Activated CD4-positive, alpha-beta T cell treated with anti-CD3 and anti-CD28 coated beads, Interleukin-2, amount 50 U/mL, for 24 hours (primary cell): ENCODE data around the gene SMURF1.

Source experiments
- DNase-seq, 2 donors: peaks; one replicate each; pipeline ENCODE4 v3.0.0-alpha.2; 2020; ENCODE audit warnings: low read depth in 1 of 2, low spot score in 1 of 2

The SMURF1 gene

DNA sequence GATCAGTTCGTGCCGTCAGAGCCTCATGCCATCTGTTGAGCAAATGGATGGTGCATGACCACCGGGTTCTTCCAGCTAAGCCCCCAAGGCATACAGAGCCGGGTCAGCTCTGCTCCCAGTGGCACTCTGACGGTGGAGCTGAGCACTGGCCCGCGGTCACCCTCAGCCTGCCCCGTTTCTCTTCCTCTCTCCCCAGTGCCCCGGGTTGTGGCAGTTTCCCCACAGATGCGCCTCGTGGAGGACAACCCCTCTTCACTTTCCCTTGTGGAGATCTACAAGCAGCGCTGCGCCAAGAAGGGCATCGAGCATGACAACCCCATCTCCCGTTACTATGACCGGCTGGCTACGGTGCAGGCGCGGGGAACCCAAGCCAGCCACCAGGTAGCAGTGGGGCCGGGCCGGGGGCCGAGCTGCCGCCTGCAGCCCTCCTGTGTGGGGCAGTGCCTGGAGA lies 135.7 kb downstream of the SMURF1 start:
- no peak for DNase-seq

- DNase-seq = no peak
Measured at GRCh38 chr7:99006739-99007424, 137.0 kb downstream of the SMURF1 start.

GRCh38 chr7:99005776-99006175 lies 138.1 kb downstream of the SMURF1 start:
- no peak for DNase-seq

- no peak for DNase-seq
Measured at GRCh38 chr7:99004781-99005500, 139.0 kb downstream of the SMURF1 start.

DNA sequence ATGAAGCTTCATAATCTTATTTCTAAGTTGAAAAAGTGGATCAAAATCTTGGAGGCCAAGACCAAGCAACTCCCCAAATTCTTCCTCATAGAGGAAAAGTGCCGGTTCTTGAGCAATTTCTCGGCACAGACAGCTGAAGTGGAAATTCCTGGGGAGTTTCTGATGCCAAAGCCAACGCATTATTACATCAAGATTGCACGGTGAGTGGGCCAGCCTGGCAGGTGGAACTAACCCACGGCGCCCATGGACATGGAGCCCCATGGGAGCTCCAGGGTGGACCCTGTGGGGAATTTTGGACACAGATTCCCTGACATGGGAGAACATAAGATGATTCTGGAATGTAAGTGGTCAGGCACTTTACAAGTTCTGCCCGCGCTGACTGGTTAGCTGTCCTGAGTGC lies 139.7 kb downstream of the SMURF1 start:
- no peak for DNase-seq

DNA sequence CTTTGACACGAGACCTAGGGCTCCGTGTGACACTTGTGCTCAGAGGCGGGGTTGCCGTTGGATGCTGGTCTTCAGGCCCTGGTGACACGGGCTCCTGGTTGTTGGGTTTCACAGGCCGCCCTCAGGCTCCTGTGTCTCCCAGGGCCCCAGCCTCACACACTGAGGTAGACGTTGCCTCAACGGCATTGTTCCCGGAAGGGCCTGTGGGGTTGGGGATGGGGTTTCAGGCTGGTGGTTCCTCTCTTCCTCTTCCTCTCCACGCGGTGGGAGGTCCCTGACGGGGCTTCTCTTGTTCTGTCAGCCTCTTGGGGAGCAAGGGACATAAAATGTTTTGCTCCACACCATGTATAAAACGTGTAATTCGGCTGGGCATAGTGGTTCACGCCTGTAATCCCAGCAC lies 140.5 kb downstream of the SMURF1 start:
- DNase-seq = no peak

GRCh38 chr7:99002827-99003212 lies 141.1 kb downstream of the SMURF1 start:
- DNase-seq = no peak

DNA sequence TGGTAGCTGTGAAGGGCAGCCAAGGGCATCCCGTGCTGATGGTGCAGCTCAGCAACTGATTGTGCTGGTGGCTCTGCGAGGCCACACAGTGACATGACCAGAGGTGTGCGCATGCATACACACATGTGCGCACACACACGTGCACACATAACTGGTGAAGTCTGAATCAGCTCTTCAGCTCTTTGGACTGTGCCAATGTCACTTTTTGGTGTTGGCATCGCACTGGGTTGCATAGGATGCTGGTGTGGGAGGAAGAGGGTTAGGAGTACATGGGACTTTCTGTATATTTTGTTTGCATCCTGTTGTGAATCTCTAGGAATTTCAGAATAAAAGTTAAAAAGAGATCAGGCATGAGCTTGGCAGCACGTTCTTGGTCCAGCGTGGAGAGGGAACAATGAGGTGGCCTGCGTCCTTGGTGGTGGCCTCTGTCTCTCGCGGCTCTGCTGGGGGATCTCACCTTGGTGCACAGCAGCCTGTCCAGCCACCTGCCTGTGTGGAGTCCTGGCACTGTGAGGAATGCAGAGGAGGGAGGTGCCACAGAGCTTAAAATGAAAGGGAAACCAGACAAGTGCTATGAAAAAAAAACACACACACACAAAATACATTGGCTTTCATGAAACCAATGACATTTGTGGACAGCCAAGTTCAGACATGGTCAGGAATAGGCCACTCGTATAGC lies 141.6 kb downstream of the SMURF1 start:
- DNase-seq = no peak

- no peak for DNase-seq
Measured at GRCh38 chr7:99001482-99002147, 142.3 kb downstream of the SMURF1 start.

- no peak for DNase-seq
Measured at GRCh38 chr7:99000904-99001465, 142.9 kb downstream of the SMURF1 start.

DNA sequence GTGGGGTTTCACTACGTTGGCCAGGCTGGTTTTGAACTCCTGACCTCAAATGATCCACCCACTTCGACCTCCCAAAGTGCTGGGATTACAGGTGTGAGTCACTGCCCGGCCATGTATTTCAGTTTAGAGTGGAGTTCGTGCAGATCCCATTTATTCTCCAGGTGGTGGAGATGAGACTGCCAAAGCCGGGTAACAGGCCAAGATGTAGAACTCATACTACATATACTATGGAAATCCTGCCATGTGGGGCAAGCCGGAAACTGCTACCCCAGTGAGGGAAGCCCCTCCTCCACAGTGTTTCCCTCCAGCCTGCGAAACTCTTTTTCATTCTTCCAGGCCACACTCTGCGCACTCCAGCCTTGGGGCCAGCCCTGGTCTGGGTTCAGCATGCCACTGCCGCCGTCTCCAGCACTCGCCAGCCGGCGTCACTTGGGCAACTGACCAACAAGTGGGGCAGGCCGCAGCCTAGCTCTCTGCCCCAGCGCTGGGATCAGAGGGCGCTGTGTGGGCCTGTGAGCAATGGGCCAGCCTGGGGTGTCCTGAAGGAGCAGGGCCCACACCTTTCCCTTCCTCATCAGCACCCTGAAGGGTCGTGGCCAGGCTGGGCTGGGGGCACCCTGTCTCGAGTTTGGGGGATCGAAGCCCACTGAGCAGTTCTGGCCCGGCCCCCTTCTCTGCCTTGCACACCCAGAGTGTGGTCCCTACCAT lies 143.6 kb downstream of the SMURF1 start:
- DNase-seq = no peak

GRCh38 chr7:98998821-98999725 lies 144.8 kb downstream of the SMURF1 start:
- no peak for DNase-seq

GRCh38 chr7:98997846-98998245 lies 146.1 kb downstream of the SMURF1 start:
- no peak for DNase-seq

- no peak for DNase-seq
Measured at GRCh38 chr7:98996150-98996552, 147.8 kb downstream of the SMURF1 start.

DNA sequence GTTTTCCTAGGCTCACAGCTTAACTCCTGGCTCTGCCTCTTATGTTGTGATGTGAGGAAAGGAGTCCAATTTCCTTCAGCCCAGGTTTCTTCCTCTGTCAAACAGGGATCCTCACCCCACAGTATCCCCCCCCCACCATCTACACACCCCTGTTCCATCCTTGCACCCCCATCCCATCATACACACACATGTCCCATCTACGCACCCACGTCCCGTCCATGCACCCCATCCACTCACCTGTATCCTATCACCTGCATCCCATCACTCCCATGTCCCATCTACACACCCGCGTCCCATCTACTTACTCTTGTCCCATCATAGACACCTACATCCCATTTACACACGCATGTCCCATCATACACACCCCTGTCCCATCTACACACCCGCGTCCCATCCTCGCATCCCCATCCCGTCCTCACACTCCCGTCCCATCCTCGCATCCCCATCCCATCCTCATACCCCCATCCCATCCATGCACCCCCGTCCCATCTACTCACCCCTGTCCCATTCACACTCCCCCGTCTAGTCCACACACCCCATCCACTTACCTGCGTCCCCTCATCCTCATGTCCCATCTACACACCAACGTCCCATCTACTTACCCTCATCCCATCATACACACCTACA lies 148.3 kb downstream of the SMURF1 start:
- no peak for DNase-seq

DNA sequence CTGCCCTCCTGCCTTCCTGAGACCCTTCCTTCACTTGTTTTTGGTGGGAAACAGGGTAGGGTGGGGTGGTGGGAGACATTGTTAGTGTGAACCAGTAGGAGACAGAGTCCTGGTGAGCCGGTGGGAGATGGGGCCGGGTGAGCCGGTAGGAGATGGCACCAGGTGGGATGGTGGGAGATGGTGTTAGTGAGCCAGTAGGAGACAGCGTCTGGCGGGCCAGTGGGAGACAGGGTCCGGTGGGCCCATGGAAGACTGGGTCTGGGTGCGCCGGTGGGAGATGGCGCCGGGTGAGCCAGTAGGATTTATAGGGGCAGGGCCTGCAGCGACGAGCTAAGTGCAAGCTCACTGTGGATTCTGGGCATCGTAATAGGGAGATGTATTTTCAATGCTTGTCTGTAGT lies 148.8 kb downstream of the SMURF1 start:
- no peak for DNase-seq

GRCh38 chr7:98994046-98994944 lies 149.6 kb downstream of the SMURF1 start:
- no peak for DNase-seq
